CD4-positive, alpha-beta T cell (primary cell): ENCODE measurements around the gene HDAC9. TPM values are rescaled to one million over a fixed set of nuclear protein-coding genes. Genes with fewer than 3 reads are reported as not detected.

Source experiments
- ATAC-seq: fragments of 200-7000 bp; cut with Tn5 transposase; one replicate; pipeline ENCODE4 v1.10.0; 2022; ENCODE audit warnings: mild to moderate bottlenecking; ENCODE audit not compliant: poor library complexity
- CTCF ChIA-PET: fragments of 350-600 bp; sonication (Branson Sonifier 250); formaldehyde crosslinking; loops from one replicate; lab custom pipeline; 2021; ENCODE audit warnings: antibody characterized with exemption, inconsistent platforms; lab: Charles Lee
- POLR2A ChIA-PET: fragments of 350-600 bp; sonication (Branson Sonifier 250); formaldehyde crosslinking; loops from one replicate; lab custom pipeline; 2021; ENCODE audit warnings: antibody characterized with exemption, inconsistent platforms; lab: Charles Lee
- DNase-seq, 14 experiments: peaks; one replicate each; pipeline ENCODE4 v3.0.0-alpha.2; 2013 to 2020; ENCODE audit warnings: mixed read lengths in 2 of 14
- H3K27ac ChIP-seq, 2 donors: one replicate each; pipeline versions ENCODE4 v1.5.1 to v1.7.0; 2013; ENCODE audit warnings: low read length in 2 of 2, low read depth in 1 of 2, mild to moderate bottlenecking in 1 of 2
- H3K27me3 ChIP-seq, 2 experiments: 1 replicate in 1 of 2; 2 replicates in 1 of 2; pipeline versions ENCODE4 v1.6.1 to v1.7.0; 2013; ENCODE audit warnings: low read length in 2 of 2, control low read depth in 1 of 2, mild to moderate bottlenecking in 1 of 2, moderate library complexity in 1 of 2; ENCODE audit not compliant: insufficient read depth in 2 of 2, control insufficient read depth in 1 of 2
- H3K36me3 ChIP-seq: one replicate; pipeline ENCODE4 v1.6.1; 2013; ENCODE audit warnings: low read length, control low read depth; ENCODE audit not compliant: insufficient read depth
- H3K4me1 ChIP-seq: one replicate; pipeline ENCODE4 v1.6.1; 2013; ENCODE audit warnings: low read length, control low read depth; ENCODE audit not compliant: insufficient read depth
- H3K4me3 ChIP-seq: one replicate; pipeline ENCODE4 v1.5.1; 2013; ENCODE audit warnings: mild to moderate bottlenecking, low read length, moderate library complexity
- H3K9me3 ChIP-seq, 2 experiments: 1 replicate in 1 of 2; 2 replicates in 1 of 2; pipeline versions ENCODE4 v1.6.1 to v1.7.0; 2013; ENCODE audit warnings: low read length in 2 of 2, mild to moderate bottlenecking in 2 of 2, control low read depth in 1 of 2, moderate library complexity in 1 of 2; ENCODE audit not compliant: control insufficient read depth in 1 of 2, insufficient read depth in 1 of 2
- H3K27ac Mint-ChIP-seq: one replicate; pipeline ENCODE4 v1.8.0; 2020; ENCODE audit warnings: mixed read lengths
- H3K27me3 Mint-ChIP-seq: one replicate; pipeline ENCODE4 v1.8.0; 2021; ENCODE audit warnings: mixed read lengths
- H3K36me3 Mint-ChIP-seq: one replicate; pipeline ENCODE4 v1.8.0; 2021; ENCODE audit warnings: low read depth, mixed read lengths
- H3K4me1 Mint-ChIP-seq: one replicate; pipeline ENCODE4 v1.8.0; 2021; ENCODE audit warnings: low read depth, mixed read lengths
- H3K4me3 Mint-ChIP-seq: one replicate; pipeline ENCODE4 v1.8.0; 2020; ENCODE audit warnings: mild to moderate bottlenecking, mixed read lengths
- H3K9me3 Mint-ChIP-seq: one replicate; pipeline ENCODE4 v1.8.0; 2020; ENCODE audit warnings: mixed read lengths
- intact Hi-C, 2 experiments: fragments of 100-400 bp; cut with DNase I in 1 of 2; cut with micrococcal nuclease in 1 of 2; formaldehyde crosslinking; loops; one replicate each; pipeline versions ENCODE4 v1.15.1 to v1.9.0; 2023 to 2025; cut with DNase I, micrococcal nuclease
- total RNA-seq, 174 experiments: library from RNA in 2 of 174; stranded (reverse) in 2 of 174; gene quantifications; one replicate each; pipeline ENCODE4 v1.2.3 and lab custom pipeline; 2021 to 2026
- TF ChIP-seq, protein P1 (sequence below): fragments of 200-600 bp; IDR thresholded peaks from one replicate; pipeline ENCODE4 v1.8.0; 2022; ENCODE audit warnings: antibody characterized with exemption, mild to moderate bottlenecking

Gene HDAC9
- total RNA-seq, 2 experiments from 2014 or later = 0.73 to 1.2 TPM

- Mint-ChIP-seq H3K27ac (no peak overlapping the region), H3K4me1 (no peaks in the 10 kb centered on the region), H3K36me3 (no peaks in the 10 kb centered on the region), H3K27me3 (no peaks in the 10 kb centered on the region), H3K4me3 (no peak overlapping the region), H3K9me3 (no peaks in the 10 kb centered on the region)
- DNase-seq = no peak
- CTCF ChIA-PET = no interaction called here
- Histone ChIP-seq H3K27ac (no peak overlapping the region), H3K27me3 (no peaks in the 10 kb centered on the region), H3K4me3 (no peak overlapping the region), H3K4me1 (no peaks in the 10 kb centered on the region), H3K36me3 (no peaks in the 10 kb centered on the region), H3K9me3 (no peaks in the 10 kb centered on the region)
- POLR2A ChIA-PET = no interaction called here
- no peak for ATAC-seq
- TF ChIP-seq, protein P1, sequence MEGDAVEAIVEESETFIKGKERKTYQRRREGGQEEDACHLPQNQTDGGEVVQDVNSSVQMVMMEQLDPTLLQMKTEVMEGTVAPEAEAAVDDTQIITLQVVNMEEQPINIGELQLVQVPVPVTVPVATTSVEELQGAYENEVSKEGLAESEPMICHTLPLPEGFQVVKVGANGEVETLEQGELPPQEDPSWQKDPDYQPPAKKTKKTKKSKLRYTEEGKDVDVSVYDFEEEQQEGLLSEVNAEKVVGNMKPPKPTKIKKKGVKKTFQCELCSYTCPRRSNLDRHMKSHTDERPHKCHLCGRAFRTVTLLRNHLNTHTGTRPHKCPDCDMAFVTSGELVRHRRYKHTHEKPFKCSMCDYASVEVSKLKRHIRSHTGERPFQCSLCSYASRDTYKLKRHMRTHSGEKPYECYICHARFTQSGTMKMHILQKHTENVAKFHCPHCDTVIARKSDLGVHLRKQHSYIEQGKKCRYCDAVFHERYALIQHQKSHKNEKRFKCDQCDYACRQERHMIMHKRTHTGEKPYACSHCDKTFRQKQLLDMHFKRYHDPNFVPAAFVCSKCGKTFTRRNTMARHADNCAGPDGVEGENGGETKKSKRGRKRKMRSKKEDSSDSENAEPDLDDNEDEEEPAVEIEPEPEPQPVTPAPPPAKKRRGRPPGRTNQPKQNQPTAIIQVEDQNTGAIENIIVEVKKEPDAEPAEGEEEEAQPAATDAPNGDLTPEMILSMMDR = no peak
- intact Hi-C loops = loop anchor here in 1 of 2 experiments (5.0 to 10.0 kb wide), 2 partner anchors 983 to 1775 kb away; no protein-coding TSS in a partner anchor
These were observed 171.9 kb downstream of the HDAC9 start for GRCh38 chr7:18667466-18667865.

- H3K27me3 ChIP-seq = no peaks in the 10 kb centered on the region
- H3K4me1 ChIP-seq = no peaks in the 10 kb centered on the region
- Mint-ChIP-seq H3K4me3 (no peak overlapping the region), H3K27ac (no peak overlapping the region), H3K4me1 (no peaks in the 10 kb centered on the region), H3K27me3 (no peaks in the 10 kb centered on the region), H3K36me3 (no peaks in the 10 kb centered on the region), H3K9me3 (no peaks in the 10 kb centered on the region)
- no peak overlapping the region for H3K4me3 ChIP-seq
- ChIA-PET CTCF (no interaction called here), POLR2A (no interaction called here)
- TF ChIP-seq, protein P1 = no peak
- no peaks in the 10 kb centered on the region for H3K9me3 ChIP-seq
- H3K27ac ChIP-seq = no peak overlapping the region
- intact Hi-C loops = no loop called here
- DNase-seq (no peak), ATAC-seq (no peak)
- H3K36me3 ChIP-seq = no peaks in the 10 kb centered on the region
These were observed 175.6 kb downstream of the HDAC9 start for GRCh38 chr7:18671176-18671575.

DNA sequence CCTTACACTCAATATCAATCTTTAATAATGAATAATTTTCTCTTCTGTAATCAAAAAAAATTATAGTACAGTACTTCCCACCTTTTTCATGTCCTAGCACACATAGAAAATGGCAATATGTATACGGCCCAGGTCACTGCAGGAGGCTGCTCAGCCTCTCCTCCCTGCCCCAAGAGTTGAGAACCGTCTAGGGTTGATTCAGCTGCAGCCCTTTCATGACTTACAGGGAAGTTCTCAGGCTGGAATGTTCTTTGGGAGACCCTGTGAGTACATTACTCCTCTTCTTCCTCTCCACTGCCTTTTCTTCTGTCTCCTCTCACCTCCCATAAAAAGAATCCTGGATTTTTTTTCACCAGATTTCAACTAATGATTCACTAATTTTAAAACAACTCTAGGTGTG lies 180.0 kb downstream of the HDAC9 start:
- no peaks in the 10 kb centered on the region for H3K9me3 ChIP-seq
- ChIA-PET POLR2A (no interaction called here), CTCF (no interaction called here)
- Mint-ChIP-seq H3K27me3 (no peaks in the 10 kb centered on the region), H3K9me3 (no peaks in the 10 kb centered on the region), H3K4me1 (no peaks in the 10 kb centered on the region), H3K36me3 (no peaks in the 10 kb centered on the region), H3K4me3 (no peak overlapping the region), H3K27ac (no peak overlapping the region)
- H3K27me3 ChIP-seq = no peaks in the 10 kb centered on the region
- H3K4me3 ChIP-seq = no peak overlapping the region
- no peaks in the 10 kb centered on the region for H3K36me3 ChIP-seq
- intact Hi-C loops = no loop called here
- H3K4me1 ChIP-seq = no peaks in the 10 kb centered on the region
- H3K27ac ChIP-seq = no peak overlapping the region
- DNase-seq = no peak
- no peak for ATAC-seq
- TF ChIP-seq, protein P1 = no peak
